ENCODE data around the gene FGD3.
A peak's percentile ranks its signal among the peaks of the same experiment; 100 is the strongest.
"Not testable (repeated sequence)": the region's sequence is repeated elsewhere in the genome, so short reads cannot be mapped to it uniquely, and the experiment has no call there.

The FGD3 gene

DNA sequence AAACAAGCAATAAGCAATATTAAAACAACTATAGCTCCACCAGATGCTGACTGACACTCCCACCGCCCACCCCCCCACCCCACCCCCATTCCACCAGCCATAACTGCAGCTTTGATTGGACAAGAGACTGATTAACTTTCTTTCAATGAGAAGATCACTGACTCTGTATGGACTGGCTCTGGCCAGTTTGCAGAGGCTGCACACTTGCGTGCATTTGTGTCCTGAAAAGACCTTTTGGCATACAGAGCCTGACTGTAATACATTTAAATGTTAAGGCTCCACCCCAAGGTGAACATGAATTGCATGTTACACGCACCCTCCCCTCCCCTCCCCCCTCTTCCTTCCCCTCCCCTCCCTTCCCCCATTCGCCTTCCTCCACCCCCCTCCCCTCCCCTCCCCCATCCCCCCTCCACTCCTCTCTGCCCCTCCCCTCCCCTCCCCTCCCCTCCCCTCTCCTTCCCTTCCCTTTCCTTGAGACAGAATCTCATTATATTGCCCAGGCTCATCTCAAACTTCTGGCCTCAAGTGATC, 31.1 kb downstream of the FGD3 start:
- no peak for DNase-seq

DNA sequence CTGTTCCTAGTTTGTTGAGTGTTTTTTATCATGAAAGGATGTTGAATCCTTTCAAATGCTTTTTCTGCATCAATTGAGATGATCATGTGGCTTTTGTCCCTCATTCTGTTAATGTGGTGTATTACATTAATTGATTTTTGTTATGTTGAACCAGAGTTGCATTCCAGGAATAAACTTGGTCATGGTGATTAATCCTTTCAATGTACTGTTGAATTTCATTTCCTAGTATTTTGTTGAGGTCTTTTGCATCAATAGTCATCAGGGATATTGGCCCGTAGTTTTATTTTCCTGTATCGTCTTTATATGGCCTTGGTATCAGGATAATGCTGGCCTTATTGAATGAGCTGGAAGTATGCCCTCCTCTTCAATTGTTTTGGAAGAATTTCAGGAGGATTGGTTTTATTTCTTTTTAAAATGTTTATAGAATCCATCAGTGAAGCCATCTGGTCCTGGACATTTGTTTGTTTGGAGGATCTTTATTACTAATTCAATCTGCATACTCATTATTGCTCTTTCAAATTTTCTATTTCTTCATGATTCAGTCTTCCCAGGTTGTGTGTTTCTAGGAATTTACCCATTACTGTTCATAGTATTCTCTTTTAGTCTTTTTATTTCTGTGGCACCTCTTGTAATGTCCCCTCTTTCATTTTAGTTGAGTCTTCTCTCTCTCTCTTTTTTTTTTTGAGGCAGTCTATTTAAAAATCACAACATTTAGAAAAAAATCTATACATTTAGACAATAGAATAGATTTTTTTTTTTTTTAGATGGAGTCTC, 32.1 kb downstream of the FGD3 start:
- no peak for DNase-seq

DNA sequence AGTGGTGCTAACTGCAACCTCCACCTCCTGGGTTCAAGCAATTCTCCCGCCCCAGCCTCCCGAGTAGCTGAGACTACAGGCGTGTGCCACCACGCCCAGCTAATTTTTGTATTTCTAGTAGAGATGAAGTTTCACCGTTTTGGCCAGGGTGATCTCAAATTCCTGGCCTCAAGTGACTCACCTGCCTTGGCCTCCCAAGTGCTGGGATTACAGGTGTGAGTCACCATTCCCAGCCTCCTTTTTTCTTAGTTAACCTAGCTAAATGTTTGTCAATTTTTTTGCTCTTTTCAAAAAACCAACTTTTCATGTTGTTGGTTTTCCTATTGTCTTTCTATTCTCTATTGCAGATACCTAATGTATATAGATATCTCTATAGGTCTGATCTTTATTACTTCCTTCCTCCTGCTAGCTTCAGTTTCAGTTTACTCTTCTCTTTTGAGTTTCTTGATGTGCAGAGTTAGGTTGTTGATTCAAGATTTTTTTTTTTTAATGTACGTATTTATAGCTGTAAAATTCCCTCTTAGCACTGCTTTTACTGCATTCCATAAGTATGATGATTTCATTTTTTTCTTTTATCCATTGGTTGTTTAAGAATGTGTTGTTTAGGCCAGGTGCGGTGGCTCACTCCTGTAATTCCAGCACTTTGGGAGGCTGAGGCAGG, 32.9 kb downstream of the FGD3 start:
- DNase-seq, result no peak

DNA sequence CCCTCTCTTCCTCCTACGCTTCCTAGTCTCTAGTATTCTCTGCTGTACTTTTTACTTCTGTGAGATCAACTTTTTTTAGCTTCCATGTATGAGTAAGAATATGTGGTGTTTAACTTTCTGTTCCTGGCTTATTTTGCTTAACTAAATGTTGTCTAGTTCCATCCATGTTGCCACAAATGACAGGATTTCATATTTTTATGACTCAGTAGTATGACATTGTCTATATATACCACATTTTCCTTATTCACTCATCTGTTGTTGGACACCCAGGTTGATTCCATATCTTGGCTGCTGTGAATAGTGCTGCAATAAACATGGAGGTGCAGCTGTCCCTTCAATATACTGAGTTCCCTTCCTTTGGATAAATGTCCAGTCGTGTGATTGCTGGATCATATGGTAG, 34.8 kb downstream of the FGD3 start:
- DNase-seq, result no peak

DNA sequence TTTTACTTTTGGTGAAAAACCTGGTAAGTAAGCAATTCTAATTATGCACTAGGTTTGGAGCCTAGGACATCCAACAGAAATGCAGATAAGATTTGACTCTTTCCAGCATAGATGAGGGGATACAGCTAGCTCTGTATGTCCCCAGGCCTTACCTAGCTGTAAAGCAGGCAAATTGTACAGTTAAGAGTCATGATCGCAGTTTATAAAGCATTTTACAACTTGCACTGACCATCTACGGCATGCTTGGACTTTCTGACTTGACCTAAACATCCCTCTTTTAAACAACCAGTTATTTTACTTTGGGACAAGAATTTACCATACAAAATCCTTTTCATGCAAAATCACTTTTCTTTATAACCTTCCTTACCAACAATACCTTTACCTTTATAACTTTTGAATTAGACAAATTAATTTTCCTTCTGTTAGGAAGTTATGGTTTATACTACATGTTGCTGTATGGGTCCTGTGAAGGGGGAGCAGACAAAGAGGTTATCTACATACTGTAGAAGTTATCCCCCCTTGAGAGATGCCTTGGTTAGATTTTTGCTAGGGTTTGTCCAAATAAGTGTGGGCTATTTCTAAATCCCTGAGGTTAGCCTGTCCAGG, 36.8 kb downstream of the FGD3 start:
- no peak for DNase-seq

DNA sequence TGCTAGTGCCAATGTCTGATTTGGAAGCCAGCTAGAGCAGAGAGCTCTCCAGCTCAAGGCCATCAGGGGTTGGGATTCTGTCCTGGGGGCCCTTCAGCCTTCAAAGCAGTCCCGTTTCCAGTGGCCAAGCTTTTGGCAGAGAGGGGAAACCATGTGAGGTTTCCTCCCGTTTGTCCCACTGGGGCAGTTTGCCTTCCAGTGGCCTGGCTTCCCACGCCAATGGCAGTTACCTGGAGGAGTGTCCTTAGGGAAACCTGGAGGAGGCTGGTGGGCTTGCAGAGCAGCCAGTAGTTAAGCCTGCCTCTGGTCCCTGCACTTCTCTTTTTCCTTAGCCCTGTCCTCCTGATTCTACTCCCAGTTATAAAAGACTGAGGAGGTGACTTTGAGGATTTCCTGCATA, 37.7 kb downstream of the FGD3 start:
- no peak for DNase-seq

DNA sequence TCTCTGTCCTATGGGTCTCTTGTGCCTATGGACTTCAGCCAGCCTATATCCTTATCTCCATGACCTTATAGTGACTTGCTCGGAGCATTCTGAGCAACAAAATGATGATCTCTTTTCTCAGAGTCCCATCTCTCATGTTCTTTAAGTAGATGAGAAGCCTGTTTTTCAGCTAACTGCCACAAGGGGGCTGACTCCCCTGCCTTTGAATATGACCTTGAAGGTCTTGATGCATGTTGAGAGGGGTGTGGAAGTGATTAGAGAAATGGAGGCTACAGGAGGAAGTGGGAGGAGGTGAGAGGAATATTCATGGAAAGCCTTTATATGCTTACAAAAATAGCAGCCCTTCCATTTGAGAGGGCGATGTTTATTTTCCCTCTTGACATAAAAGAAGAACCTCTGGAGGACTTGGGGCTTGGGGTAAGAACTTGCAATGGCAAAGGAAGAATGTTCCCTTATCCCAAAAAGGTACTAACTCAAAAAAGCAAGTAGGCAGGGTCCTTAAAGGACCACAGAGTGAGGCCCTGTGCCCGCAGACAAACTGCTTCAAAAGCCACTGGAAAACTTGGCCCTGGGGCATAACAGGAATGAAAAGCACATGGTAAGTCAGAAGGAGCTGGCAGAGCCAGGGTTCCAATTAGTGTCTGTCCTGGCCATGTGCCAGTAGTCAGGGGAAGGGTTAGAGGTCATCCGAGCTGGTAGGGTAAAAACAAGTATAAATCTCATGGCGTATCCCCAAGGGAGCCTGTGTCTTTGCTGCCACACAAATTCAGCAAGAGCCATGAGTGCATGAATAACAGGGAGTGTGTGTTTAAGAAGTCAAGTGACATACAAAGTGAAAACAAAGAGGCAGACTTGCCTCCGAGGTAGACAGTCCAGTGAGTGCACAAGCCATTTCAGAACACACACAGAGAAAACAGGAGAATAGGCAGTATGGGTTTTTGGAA, 39.1 kb downstream of the FGD3 start:
- no peak for DNase-seq

DNA sequence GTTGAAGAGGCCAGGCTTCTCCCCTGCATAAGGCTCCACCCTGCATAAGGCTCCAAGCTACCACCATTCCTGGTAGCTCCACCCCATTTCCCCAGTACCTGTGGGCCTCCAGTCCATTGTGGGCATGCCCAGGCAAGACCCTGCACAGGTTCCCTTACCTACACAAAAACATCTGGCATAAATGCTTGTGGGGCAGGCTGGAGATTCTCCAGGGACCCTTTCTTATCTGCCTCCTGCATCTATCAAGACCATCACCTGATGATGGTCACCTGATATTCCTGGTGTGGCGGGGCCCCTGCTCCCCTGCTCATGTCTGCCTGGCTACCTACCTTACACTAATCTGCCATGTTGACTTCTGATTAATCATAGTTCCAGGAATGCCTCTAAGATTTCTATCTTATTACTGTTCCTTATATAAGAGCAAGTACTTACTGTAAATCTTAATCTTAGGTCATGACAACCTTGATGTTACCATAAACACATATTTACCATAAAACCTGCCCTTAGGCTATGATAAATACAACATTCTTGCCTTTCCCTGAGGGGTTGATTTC, 41.0 kb downstream of the FGD3 start:
- no peak for DNase-seq

DNA sequence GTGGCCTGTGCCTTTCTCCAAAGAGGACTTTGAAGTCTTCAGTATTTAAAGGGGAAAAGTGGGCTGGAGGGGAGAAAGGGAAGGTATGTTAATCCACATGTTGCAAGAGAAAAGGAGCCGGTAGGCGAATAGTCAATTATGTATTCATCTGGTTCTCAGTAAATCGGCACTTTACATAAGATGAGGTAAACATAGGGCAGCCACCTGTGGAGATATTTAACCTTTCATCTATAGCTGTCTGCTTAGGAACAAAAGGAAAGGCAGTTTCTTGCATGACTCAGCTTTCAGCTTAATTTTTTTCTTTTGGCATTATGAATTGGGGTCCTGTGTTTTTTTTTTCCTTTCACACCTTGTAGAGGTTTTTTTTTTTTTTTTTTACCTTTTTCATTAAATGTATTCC, 42.2 kb downstream of the FGD3 start:
- no peak for DNase-seq

DNA sequence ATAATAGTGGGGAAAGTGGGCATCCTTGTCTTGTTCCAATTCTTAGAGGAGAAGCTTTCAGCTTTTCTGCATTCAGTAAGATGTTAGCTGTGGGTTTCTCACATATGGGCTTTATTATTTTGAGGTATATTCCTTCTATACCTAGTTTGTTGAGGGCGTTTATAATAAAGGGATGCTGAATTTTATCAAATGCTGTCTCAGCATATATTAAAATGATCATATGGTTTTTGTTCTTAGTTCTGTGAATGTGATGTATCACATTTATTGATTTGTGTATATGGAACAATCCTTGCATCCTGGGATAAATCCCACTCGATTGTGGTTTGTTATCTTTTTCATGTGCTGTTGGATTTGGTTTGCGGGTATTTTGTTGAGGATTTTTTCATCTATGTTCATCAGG, 43.1 kb downstream of the FGD3 start:
- no peak for DNase-seq

DNA sequence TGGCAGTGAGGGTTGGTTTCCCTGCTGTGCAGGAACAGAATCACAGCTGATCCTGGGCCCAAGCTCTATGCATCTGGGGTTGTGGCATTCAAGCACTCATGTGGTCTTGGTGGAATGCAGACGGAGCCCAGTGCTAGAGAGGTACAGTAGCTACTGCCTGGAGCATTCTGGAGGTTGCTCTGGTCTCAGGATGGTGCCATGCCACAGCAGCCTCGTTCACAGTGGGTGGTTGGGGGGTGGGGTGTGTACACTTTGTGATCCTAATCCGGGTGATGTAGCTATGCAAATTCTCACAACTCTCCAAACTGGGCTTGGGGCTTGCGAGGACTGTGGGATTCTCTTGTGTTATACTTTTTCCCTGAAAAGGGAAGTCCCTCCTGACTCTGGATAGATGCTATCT, 45.2 kb downstream of the FGD3 start:
- no peak for DNase-seq

DNA sequence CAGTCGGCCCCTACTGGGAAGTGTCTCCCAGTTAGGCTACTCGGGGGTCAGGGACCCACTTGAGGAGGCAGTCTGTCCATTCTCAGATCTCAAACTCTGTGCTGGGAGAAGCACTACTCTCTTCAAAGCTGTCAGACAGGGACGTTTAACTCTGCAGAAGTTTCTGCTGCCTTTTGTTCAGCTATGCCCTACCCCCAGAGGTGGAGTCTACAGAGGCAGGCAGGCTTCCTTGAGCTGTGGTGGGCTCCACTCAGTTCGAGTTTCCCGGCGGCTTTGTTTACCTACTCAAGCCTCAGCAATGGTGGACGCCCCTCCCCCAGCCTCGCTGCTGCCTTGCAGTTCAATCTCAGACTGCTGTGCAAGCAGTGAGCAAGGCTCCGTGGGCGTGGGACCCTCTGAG, 51.5 kb downstream of the FGD3 start:
- not testable (repeated sequence) for DNase-seq

DNA sequence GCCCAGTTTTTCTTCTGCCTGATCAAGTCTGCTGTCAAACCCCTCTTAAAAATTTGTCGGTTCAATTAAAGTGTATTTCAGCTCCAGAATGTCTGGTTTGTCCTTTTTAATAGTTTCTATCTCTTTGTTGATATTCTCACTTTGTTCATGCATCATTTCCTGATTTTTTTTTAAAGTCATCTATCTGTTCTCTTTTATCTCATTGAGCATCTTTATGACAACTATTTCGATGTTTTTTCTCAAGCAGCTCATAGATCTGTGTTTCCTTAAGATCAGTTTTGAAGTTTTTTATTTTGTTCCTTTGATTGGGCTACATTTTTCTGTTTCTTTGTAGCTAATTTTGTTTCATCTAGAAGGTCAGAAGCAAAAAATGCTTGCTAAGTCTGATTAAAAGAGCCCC, 53.7 kb downstream of the FGD3 start:
- no peak for DNase-seq

DNA sequence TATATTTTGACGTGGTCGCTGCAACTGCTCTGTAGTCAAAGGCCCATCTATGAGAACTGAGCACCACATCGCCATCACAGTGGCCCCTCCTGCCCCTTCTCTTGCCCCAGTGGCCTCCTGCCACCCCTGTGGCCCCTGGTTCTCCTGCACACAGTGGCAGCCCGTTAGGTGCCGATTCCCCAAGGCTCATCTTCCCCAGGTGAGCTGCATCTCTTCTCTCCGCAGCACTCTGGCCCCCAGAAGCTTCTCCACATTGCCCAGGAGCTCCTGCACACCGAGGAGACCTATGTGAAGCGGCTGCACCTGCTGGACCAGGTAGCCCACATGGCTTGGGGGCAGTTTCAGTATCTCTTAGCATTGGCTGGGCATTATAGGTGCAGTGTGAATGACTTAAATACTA, 55.4 kb downstream of the FGD3 start:
- no peak for DNase-seq

DNA sequence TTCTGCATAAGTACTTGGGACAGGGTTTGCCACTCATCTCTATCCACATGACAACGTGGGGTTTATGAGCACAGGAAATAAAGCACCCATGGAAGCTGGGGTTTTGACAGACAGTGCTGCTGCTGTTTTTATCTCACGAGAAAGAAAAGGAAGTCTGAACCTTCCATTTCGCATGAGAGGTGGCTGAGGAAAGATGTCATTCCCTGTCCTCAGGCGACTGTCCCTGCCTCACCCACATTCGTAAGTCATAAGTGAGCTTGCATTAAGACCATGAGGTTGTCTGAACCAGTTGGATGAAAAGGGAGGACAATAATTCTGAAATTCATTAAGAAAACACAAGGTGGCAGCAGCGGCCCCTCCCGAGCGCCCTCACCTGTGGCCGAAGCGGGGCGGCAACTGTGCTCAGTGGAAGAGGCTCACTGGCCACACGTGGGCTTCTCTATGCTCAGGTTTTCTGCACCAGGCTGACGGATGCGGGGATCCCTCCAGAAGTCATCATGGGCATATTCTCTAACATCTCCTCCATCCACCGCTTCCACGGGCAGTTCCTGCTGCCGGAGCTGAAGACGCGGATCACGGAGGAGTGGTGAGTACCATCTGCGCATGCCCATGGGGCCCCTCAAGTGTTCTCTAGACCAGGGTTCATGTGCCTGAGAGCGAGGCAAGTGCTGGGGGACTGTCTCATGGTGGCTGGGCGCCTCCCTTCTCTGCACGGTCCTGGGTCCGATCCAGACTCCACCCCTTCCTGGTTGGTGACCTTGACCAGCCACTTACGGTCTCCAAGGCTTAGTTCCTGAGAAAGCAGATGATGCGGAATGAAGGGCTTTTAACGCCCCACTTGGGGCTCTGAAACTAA, 56.5 kb downstream of the FGD3 start:
- DNase-seq, result peak; percentile 58

DNA sequence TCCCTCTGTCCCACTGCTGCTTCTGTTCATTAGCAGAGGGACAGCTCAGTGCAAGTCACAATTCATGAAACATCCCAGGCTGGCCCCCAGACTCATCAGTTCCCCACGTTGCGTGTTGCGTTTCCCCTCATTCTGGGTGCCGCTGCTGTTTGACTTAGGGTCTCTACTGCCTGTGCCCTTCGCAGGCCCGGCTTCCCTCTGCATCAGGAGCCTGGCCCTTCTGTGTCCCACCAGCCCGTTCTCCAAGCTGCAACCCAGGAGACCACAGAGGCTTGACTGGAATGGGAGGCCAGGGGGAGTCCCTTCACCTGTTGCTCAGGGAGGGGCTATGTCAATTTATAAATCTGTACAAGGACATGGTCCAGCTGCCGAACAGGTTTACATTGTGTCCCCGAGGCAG, 57.2 kb downstream of the FGD3 start:
- DNase-seq, result no peak

DNA sequence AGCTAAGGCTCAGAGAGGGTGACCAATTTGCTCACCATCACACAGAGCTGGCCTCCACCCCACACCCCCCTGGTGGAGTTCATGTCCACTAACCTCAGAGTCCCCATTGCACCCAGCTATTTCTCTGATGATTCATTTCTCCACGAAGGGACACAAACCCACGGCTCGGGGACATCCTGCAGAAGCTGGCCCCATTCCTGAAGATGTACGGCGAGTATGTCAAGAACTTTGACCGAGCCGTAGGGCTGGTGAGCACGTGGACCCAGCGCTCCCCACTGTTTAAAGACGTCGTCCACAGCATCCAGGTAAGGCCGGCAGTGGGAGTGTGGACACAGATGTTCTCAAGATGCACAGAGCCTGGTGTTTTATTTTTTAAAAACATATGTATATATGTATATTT, 58.6 kb downstream of the FGD3 start:
- DNase-seq, result no peak

DNA sequence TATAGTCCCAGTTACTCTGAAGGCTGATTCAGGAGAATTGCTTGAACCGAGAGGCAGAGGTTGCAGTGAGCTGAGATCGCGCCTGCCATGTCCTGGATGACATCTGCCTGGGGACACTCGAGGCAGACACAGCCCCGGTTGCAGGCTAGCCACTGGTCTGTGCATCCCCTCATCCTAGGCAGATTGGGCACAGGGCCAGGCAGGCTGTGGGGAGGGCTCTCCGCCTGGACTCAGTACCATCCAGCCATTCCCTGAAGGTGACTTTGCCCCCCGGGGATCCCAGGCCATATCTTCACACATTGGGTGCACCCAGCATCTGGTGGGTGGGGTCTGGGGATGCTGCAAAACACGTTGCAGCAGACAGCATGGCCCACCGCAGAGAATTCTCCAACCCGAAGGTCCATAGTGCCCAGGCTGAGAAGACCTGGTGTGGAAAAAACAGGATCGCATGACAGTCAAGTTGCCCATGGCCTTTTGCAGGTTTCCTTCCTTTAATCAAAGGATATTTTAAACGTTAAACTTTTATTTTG, 60.3 kb downstream of the FGD3 start:
- DNase-seq, result no peak

DNA sequence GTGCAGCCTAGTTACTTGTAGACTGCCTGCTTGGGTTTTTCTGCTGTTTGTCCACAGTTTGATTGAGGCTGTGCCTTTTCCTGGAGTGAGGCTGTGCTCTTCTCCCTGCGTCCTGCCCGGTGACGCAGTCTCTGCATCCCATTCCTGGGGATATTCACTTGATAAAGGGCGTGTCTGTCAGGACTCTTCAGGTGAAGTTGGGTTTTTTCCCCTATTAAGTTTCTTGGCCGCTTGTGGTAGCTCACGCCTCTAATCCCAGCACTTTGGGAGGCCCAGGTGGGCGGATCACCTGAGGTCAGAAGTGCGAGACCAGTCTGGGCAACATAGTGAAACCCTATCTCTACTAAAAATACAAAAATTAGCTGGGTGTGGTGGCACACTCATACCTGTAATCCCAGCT, 61.1 kb downstream of the FGD3 start:
- DNase-seq, result no peak

DNA sequence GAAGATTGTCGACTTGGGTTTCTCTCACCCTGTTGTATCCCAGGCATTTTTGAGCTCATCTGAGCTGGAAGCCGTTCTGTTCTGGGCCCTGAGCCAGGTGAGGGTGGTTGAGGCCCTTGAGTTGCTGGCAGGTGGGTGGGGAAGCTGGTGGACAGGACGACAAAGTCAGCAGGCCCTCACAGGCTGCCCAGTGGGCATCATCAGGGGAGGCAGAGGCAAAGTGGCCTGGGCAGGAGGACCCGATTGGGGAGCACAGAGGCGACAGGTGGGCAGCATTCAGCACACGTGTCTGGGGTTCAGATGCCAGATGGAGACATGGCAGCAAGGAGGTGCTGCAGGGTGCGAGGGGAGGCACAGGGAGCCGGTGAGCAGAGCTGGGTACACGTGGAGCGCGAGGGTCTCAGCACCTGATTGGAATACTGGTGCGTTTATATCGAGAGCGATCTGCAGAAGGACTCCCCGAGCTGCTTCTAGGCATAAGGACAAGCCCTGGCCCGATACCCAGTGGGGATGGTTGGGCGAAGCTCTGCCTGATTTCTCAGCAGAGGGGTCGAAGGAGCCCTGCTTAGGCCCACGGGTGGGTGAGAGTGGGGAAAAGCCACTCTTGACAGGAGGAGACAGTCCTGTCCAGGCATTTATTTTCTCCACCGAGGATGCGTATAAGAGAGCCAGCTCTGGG, 62.2 kb downstream of the FGD3 start:
- no peak for DNase-seq

DNA sequence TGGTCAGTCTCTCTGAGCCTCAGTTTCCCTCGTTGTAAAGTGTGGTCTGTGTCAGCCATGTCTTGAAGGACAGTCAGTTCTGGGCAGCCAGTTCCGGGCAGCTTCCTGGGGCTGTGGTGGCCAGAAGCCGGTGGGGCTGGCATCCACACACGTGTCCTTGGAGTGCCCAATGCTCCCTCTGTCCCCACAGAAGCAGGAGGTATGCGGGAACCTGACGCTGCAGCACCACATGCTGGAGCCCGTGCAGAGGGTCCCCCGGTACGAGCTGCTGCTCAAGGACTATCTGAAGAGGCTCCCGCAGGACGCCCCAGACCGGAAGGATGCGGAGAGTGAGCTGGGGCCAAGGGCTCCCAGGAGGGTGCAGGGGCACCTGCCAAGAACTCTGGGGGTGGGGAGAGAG, 62.7 kb downstream of the FGD3 start:
- no peak for DNase-seq
